GM10266 (cell line): Measurements from ENCODE around the gene FFAR2.

Experiments used
- DNase-seq: peaks from one replicate; pipeline ENCODE4 v3.0.0; 2012; ENCODE audit errors: extremely low spot score
- TF ChIP-seq, protein P1 (sequence below): IDR thresholded peaks from 2 replicates; pipeline ENCODE4 v1.5.1; 2012; ENCODE audit warnings: mild to moderate bottlenecking, low read depth; ENCODE audit not compliant: control insufficient read depth, insufficient read depth; ENCODE audit errors: missing control alignments

FFAR2 gene

DNA sequence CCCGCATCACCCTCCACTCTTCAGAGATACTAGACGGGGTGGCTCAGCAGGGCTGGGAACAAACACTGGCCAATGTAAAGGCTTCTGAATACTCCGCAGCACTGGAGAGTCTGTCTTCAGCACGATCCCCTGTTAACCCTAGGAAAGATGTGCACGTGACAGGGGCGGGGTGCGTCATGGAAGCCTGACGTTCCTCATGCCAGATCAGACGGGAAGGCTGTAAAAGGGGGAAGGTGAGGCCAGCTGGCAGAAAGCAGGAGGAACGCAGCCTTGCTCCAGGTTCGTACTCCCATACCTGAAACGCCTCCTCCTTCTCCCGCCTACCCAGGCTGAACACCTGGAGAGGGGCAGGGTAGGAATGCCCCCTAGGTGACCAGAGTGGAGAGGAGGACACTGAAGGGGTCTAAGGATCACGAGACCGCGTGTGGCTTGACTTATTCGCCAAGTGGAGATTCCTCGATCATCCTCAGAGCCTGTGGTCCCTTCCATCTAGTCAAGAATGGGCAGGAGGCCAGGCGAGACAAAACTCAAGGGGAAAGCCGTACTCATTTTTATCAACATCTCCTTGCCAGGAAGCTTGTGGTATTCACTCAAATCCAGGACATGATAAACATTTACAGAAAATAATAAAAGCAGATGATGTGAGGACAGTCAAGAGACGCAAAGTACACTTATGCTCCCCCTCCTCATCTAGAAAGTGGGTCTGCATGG is 18.2 kb upstream of the FFAR2 start:
- TF ChIP-seq, protein P1, sequence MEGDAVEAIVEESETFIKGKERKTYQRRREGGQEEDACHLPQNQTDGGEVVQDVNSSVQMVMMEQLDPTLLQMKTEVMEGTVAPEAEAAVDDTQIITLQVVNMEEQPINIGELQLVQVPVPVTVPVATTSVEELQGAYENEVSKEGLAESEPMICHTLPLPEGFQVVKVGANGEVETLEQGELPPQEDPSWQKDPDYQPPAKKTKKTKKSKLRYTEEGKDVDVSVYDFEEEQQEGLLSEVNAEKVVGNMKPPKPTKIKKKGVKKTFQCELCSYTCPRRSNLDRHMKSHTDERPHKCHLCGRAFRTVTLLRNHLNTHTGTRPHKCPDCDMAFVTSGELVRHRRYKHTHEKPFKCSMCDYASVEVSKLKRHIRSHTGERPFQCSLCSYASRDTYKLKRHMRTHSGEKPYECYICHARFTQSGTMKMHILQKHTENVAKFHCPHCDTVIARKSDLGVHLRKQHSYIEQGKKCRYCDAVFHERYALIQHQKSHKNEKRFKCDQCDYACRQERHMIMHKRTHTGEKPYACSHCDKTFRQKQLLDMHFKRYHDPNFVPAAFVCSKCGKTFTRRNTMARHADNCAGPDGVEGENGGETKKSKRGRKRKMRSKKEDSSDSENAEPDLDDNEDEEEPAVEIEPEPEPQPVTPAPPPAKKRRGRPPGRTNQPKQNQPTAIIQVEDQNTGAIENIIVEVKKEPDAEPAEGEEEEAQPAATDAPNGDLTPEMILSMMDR, result no peak
- no peak for DNase-seq

DNA sequence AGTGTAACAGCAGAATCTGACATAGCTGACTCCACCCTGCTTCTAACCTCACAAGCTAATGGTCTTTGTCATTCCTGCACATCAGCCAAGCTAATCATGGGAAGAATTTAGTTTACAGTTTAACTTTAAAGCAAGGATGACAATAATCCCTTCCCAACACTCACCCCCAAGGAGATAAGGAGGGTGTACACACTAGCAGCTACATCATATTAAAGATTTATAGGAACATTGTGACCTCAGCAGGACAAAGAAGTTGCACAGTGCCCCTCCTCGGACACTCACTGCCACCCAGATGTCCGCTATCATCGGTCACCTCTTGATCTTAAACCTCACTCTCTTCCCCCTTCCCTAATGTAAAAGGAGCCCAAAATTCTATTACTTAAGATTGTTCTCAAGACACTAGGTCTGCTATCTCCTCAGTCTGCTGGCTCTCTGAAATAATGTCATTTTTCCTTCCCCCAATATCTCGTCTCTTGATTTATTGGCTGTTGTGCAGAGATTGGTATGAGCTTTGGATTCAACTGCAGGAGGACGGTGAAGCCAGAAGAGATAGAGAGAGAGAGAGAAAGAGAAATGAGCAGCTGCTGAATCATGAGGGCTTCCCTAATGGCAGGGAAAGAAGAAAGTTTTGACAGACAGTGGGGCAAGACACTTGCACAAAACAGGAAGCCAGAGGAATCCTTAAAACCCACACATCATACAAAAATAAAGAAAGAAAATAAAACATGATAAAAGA is 17.5 kb upstream of the FFAR2 start:
- DNase-seq, result no peak
- TF ChIP-seq, protein P1, result no peak

DNA sequence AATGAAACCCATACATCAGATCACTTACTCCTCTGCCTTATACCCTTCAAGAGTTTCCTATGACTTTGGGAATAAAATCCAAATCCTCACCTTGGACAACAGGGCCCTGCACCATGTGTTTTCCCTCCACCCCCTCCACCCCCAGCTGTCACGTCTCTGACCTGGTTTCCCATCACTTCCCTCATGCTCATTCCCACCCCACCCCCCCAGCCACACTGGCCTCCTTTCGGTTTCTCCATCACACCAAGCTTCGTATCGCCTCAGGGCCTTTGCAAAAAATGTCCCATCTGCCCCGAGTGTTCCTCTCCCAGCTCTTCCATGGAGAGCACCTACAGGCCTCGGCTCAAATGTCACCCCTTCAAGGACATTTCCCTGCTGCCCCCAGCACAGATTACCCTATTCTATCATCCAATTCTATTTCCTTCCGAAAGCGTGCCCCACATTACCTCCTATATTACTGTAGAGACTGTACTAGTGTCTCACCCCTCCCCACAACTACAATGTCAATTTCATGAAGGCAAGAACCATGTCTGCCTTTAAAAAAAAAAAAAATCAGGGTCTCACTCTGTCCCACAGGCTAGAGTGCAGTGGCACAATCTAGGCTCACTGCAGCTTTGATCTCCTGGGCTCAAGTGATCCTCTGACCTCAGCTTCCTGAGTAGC is 16.8 kb upstream of the FFAR2 start:
- TF ChIP-seq, protein P1, result no peak
- no peak for DNase-seq

DNA sequence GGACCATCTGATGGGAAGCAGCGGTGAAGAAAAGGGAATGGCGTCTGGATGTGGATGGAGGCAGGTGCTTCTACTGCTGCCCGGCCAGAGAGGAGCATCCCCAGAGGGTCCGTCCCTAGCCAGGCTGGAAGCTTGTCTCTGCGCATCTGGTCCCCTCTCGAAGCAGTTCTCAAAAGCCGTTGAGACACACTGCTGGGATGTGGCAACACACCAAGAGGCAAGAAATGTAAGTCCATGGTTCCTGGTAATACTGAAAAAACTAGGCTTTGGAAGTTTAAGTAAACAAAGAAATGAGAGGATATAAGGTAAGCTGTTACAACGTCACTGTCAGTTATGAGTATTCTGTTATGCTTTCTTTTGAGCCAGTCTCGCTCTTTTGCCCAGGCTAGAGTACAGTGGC is 15.1 kb upstream of the FFAR2 start:
- no peak for DNase-seq
- TF ChIP-seq, protein P1, result no peak

DNA sequence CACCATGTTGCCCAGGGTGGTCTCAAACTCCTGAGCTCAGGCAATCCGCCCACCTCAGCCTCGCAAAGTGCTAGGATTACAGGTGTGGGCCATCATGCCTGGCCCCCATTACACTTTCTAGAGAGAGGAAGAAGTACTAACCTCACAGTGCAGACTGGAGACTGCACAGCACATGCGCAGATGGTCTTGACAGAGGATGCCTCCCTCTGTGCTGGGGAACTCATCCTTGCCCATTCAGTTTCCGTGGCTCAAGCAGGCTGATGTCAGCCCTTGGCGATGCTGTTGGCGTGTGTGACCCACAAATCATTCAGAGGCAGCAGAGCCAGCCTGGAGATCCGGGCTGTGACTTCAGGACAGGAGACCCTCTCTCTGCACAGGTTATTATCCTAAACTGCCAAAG is 14.6 kb upstream of the FFAR2 start:
- TF ChIP-seq, protein P1, result no peak
- DNase-seq, result no peak

DNA sequence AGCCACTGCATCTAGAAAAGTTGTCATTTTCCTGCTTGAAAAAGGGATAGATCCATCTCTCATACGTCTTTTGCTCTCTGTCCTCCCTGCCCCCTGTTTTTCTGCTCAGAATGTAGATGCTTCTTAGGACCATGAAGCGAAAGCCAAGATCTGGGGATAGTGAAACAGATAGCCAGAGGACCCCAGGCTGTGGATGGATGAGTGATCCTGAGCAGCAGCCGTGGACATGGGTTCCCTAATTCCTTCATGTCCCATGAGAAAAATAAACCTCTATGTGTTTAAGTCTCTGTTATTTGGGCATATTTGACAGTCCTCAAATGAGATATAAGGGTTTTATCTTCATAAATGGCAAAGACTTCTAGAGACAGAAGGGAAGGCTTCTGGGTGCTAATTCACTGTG is 12.2 kb upstream of the FFAR2 start:
- TF ChIP-seq, protein P1, result no peak
- no peak for DNase-seq
